Measurements from ENCODE around the gene DUSP8.
"Not testable (repeated sequence)": the region's sequence is repeated elsewhere in the genome, so short reads cannot be mapped to it uniquely, and the experiment has no call there.

The DUSP8 gene

GRCh38 chr11:1586699-1587098 is 14.6 kb upstream of the DUSP8 start:
- Histone ChIP-seq H3K4me3 (ENCODE audit: insufficient read depth, low read length, poor library complexity, severe bottlenecking) (no peak overlapping the region), H3K4me2 (ENCODE audit: low read depth, low read length, poor library complexity, severe bottlenecking) (no peak overlapping the region), H3K9ac (ENCODE audit: low read length) (no peak overlapping the region), H3K79me2 (ENCODE audit: insufficient read depth, low read length) (no peaks in the 10 kb centered on the region), H3K9me3 (ENCODE audit: insufficient read depth, low read length) (no peaks in the 10 kb centered on the region), H3K36me3 (ENCODE audit: low read length) (no peaks in the 10 kb centered on the region), H2AFZ (ENCODE audit: low read depth, low read length, severe bottlenecking) (no peak overlapping the region), H3K9me2 (replicated peaks; ENCODE audit: insufficient read depth, low read length) (no peaks in the 10 kb centered on the region), H4K20me1 (ENCODE audit: low read depth, low read length) (no peaks in the 10 kb centered on the region), H3K27ac (ENCODE audit: low read depth, low read length) (no peak overlapping the region), H3F3A (ENCODE audit: insufficient read depth) (no peaks in the 10 kb centered on the region), H3K27me3 (ENCODE audit: low read length) (no peaks in the 10 kb centered on the region)
- no peak for TF ChIP-seq CTCF (IDR thresholded peaks at IDR 0.05; ENCODE audit: insufficient read depth, low read length, poor library complexity, severe bottlenecking)
- no peak for TF ChIP-seq EZH2phosphoT487 (conservative IDR thresholded peaks at IDR 0.05; ENCODE audit: low read length)

GRCh38 chr11:1584661-1585370 is 12.7 kb upstream of the DUSP8 start, which contains the start of gene KRTAP5-1:
TSS of gene KRTAP5-1 (minus strand) at chr11:1585283. CDS start at chr11:1585249, 34 bp downstream.
- not testable (repeated sequence) for H4K20me1 ChIP-seq (ENCODE audit: low read depth, low read length); H2AFZ ChIP-seq (ENCODE audit: low read depth, low read length, severe bottlenecking); H3K4me2 ChIP-seq (ENCODE audit: low read depth, low read length, poor library complexity, severe bottlenecking); H3K9ac ChIP-seq (ENCODE audit: low read length); H3K36me3 ChIP-seq (ENCODE audit: low read length); H3K27me3 ChIP-seq (ENCODE audit: low read length); H3K79me2 ChIP-seq (ENCODE audit: insufficient read depth, low read length); H3F3A ChIP-seq (ENCODE audit: insufficient read depth); H3K9me2 ChIP-seq (replicated peaks; ENCODE audit: insufficient read depth, low read length); H3K9me3 ChIP-seq (ENCODE audit: insufficient read depth, low read length); H3K27ac ChIP-seq (ENCODE audit: low read depth, low read length); H3K4me3 ChIP-seq (ENCODE audit: insufficient read depth, low read length, poor library complexity, severe bottlenecking)

GRCh38 chr11:1582909-1583308 is 10.8 kb upstream of the DUSP8 start:
- not testable (repeated sequence) for H3F3A ChIP-seq (ENCODE audit: insufficient read depth); H3K27ac ChIP-seq (ENCODE audit: low read depth, low read length); H3K36me3 ChIP-seq (ENCODE audit: low read length); H3K27me3 ChIP-seq (ENCODE audit: low read length); H2AFZ ChIP-seq (ENCODE audit: low read depth, low read length, severe bottlenecking); H4K20me1 ChIP-seq (ENCODE audit: low read depth, low read length); H3K9me3 ChIP-seq (ENCODE audit: insufficient read depth, low read length); H3K4me3 ChIP-seq (ENCODE audit: insufficient read depth, low read length, poor library complexity, severe bottlenecking); H3K79me2 ChIP-seq (ENCODE audit: insufficient read depth, low read length); H3K9ac ChIP-seq (ENCODE audit: low read length); H3K9me2 ChIP-seq (replicated peaks; ENCODE audit: insufficient read depth, low read length); H3K4me2 ChIP-seq (ENCODE audit: low read depth, low read length, poor library complexity, severe bottlenecking)

GRCh38 chr11:1581976-1582375 is 9.9 kb upstream of the DUSP8 start:
- Histone ChIP-seq H3K9me2 (replicated peaks; ENCODE audit: insufficient read depth, low read length) (no peaks in the 10 kb centered on the region), H3K79me2 (ENCODE audit: insufficient read depth, low read length) (no peaks in the 10 kb centered on the region), H3K9me3 (ENCODE audit: insufficient read depth, low read length) (no peaks in the 10 kb centered on the region), H3F3A (ENCODE audit: insufficient read depth) (no peaks in the 10 kb centered on the region), H3K27ac (ENCODE audit: low read depth, low read length) (no peak overlapping the region), H3K4me2 (ENCODE audit: low read depth, low read length, poor library complexity, severe bottlenecking) (no peak overlapping the region), H3K4me3 (ENCODE audit: insufficient read depth, low read length, poor library complexity, severe bottlenecking) (no peak overlapping the region), H2AFZ (ENCODE audit: low read depth, low read length, severe bottlenecking) (no peak overlapping the region), H3K9ac (ENCODE audit: low read length) (no peak overlapping the region), H3K27me3 (ENCODE audit: low read length) (no peaks in the 10 kb centered on the region), H3K36me3 (ENCODE audit: low read length) (no peaks in the 10 kb centered on the region), H4K20me1 (ENCODE audit: low read depth, low read length) (no peaks in the 10 kb centered on the region)
- no peak for TF ChIP-seq CTCF (IDR thresholded peaks at IDR 0.05; ENCODE audit: insufficient read depth, low read length, poor library complexity, severe bottlenecking)
- TF ChIP-seq EZH2phosphoT487 (conservative IDR thresholded peaks at IDR 0.05; ENCODE audit: low read length) = no peak

Data from SU-DHL-6 (cell line).